GM12801 (cell line): Measurements from ENCODE around the gene GRB14.

Experiments used
- CTCF ChIP-seq: IDR thresholded peaks from one replicate; pipeline ENCODE4 v1.5.1; 2011; ENCODE audit warnings: control low read depth; ENCODE audit not compliant: insufficient read length; ENCODE audit errors: extremely low read depth

The GRB14 gene

GRCh38 chr2:164657129-164657528 is 35.8 kb upstream of the GRB14 start:
- no peak for TF ChIP-seq CTCF

DNA sequence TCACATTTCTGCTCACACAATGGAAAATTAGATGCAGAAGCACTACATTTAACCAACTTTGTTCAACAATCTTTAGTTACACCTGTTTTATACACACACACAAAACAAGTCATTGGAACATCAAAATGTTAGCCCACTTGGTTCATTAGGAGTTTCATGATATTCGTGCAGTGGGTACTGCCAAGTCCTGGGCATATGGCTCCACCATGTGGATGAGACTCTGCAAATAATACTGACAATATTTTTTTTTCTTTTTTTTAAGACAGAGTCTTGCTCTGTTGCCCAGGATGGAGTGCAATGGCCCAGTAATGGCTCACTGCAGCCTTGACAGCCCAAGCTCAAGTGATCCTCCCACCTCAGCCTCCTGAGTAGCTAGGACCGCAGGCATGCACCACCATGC is 34.5 kb upstream of the GRB14 start:
- TF ChIP-seq CTCF: no peak

DNA sequence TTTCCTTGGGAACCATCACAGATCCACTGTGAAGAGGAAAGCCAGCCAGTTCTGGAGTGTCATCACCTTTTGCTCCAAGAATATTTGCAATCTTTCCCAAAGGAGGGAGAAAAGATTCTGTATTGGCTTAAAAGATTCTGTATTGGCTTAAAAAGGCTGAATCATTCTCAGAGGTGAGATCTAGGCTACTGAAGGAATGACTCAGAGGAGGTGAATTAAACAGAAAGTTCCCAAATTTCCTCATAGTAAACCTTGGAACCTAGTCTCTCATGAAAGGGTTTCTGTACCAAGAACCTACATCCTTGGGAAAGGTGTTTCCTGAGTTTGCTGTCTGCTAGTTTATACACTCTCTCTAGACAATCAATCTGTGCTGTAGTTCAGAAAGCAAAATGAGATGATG is 34.1 kb upstream of the GRB14 start:
- no peak for TF ChIP-seq CTCF

DNA sequence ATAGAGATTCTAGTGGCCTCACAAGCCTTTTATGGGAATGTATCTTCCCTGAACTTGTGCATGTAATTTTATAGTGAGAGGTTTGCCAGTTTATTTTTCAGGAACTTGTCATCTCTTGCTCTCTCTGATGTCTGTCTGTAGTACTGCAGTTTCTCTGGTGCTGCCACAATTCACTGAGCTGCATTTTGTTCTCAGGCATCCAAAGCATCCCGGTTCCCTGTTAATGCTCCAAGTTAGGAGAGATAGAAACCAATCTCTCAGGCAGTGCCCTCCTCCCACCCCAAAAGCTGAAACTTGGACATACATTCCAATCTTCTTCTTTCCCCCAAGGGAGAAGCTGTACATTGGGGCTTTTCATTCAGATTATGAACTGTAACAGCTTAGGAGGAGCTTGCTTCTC is 30.1 kb upstream of the GRB14 start:
- no peak for TF ChIP-seq CTCF

- TF ChIP-seq CTCF: no peak
These were observed 22.9 kb upstream of the GRB14 start for GRCh38 chr2:164644036-164644700.

GRCh38 chr2:164642946-164643555 is 21.8 kb upstream of the GRB14 start:
- no peak for TF ChIP-seq CTCF

DNA sequence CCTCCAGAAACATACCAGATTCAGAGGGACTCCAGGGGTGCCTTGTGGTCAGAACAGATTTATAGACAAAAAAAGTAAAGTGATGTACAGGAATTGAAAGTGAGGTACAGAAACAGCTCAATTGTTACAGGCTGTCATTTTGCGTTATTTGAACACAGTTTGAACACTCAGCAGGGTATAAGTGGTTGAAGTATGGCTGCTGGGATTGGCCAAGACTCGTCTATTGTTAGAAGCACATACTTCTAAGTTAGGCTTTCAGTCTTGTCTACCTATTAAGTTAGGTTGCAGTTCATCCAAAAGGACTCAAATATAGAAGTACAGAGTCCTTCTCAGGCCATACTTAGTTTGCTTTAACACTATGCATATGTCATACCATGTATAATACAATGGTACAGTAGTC is 21.0 kb upstream of the GRB14 start:
- TF ChIP-seq CTCF: no peak
